Fibroblast of lung (primary cell): ENCODE data around the gene PNMA6E.

ENCODE experiments used
- CTCF ChIP-seq, 2 donors: IDR thresholded peaks in 1 of 2; conservative IDR thresholded peaks in 1 of 2; 1 replicate in 1 of 2; 2 replicates in 1 of 2; pipeline ENCODE4 v1.5.1; 2011 to 2012; ENCODE audit warnings: low read length in 2 of 2, control low read depth in 1 of 2, inconsistent platforms in 1 of 2, low read depth in 1 of 2, mild to moderate bottlenecking in 1 of 2
- EZH2 ChIP-seq: IDR thresholded peaks from 2 replicates; pipeline ENCODE4 v1.5.1; 2012; ENCODE audit warnings: low read length, control low read depth, mild to moderate bottlenecking; ENCODE audit errors: missing control alignments

- no peak for TF ChIP-seq CTCF (conservative IDR thresholded peaks at IDR 0.05 in 1 of 2, IDR thresholded peaks at IDR 0.05 in 1 of 2; ENCODE audit: low read depth in 1 of 2, low read length in 2 of 2)
- TF ChIP-seq EZH2 = no peak
These were observed 39.5 kb upstream of the PNMA6E start for GRCh38 chrX:153440556-153441135.
